ENCODE results near the gene SLC25A19.

- TF ChIP-seq, protein P1, sequence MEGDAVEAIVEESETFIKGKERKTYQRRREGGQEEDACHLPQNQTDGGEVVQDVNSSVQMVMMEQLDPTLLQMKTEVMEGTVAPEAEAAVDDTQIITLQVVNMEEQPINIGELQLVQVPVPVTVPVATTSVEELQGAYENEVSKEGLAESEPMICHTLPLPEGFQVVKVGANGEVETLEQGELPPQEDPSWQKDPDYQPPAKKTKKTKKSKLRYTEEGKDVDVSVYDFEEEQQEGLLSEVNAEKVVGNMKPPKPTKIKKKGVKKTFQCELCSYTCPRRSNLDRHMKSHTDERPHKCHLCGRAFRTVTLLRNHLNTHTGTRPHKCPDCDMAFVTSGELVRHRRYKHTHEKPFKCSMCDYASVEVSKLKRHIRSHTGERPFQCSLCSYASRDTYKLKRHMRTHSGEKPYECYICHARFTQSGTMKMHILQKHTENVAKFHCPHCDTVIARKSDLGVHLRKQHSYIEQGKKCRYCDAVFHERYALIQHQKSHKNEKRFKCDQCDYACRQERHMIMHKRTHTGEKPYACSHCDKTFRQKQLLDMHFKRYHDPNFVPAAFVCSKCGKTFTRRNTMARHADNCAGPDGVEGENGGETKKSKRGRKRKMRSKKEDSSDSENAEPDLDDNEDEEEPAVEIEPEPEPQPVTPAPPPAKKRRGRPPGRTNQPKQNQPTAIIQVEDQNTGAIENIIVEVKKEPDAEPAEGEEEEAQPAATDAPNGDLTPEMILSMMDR (IDR thresholded peaks at IDR 0.05 in 8 of 11, conservative IDR thresholded peaks at IDR 0.05 in 3 of 11) = no peak
- TF ChIP-seq POLR2AphosphoS5 (IDR thresholded peaks at IDR 0.05) = no peak
These were observed 39.7 kb downstream of the SLC25A19 start for GRCh38 chr17:75249564-75249963.

Measured in spleen (tissue), 7 donors.